Measurements from ENCODE around the gene CSNK1D.

DNA sequence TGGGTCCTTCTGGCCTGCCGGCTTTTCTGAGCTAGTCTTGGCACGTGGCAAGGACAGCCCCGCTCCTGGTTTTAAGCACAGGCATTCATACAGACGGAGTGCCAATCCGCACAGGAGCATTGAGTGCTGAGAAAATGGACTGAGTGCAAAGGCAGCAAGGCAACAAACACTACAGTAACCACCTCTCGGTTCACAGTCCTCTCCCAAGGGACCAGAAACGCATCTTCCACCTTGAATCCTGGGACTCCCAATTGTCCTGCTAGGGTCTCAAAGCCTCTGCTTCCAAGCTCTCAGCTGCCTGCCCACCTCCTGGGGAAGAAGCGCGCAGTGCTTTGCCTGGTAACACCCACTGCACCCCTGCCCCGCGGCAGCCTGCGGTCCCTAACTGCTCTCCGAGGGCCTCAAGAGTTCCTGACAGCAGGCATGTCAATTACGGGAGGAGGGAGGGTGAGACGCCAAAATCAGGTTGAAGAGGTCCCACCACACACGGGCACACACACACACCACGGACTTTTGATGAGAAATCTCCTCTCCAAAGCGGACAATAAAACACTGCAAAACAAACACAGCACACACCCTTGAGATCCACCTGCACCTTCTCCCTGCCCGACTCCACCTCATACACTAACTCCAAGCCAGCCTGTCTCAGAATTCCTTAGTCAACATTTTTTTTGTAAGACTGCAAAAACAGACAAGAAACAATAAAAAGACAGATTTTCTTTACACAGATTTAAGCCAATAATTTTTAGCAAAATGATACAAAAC lies 29.7 kb downstream of the CSNK1D start:
- TF ChIP-seq, protein P1, sequence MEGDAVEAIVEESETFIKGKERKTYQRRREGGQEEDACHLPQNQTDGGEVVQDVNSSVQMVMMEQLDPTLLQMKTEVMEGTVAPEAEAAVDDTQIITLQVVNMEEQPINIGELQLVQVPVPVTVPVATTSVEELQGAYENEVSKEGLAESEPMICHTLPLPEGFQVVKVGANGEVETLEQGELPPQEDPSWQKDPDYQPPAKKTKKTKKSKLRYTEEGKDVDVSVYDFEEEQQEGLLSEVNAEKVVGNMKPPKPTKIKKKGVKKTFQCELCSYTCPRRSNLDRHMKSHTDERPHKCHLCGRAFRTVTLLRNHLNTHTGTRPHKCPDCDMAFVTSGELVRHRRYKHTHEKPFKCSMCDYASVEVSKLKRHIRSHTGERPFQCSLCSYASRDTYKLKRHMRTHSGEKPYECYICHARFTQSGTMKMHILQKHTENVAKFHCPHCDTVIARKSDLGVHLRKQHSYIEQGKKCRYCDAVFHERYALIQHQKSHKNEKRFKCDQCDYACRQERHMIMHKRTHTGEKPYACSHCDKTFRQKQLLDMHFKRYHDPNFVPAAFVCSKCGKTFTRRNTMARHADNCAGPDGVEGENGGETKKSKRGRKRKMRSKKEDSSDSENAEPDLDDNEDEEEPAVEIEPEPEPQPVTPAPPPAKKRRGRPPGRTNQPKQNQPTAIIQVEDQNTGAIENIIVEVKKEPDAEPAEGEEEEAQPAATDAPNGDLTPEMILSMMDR (IDR thresholded peaks at IDR 0.05), result no peak
- TF ChIP-seq POLR2A (IDR thresholded peaks at IDR 0.05), result no peak
